Kidney capillary endothelial cell (primary cell): ENCODE data around the gene ATG7.

Experiments
- DNase-seq: peaks from one replicate; pipeline ENCODE4 v3.0.0-alpha.2; 2018; ENCODE audit warnings: low spot score

The ATG7 gene

GRCh38 chr3:11539677-11540076, 267.5 kb downstream of the ATG7 start:
- no peak for DNase-seq

GRCh38 chr3:11541321-11542303, 269.4 kb downstream of the ATG7 start:
- DNase-seq = no peak

- no peak for DNase-seq
Measured at GRCh38 chr3:11542551-11542950, 270.4 kb downstream of the ATG7 start.

GRCh38 chr3:11543141-11543947, 271.1 kb downstream of the ATG7 start:
- DNase-seq = no peak

- DNase-seq = no peak
Measured at GRCh38 chr3:11543948-11544387, 271.8 kb downstream of the ATG7 start.

- no peak for DNase-seq
Measured at GRCh38 chr3:11544412-11545181, 272.4 kb downstream of the ATG7 start.

- no peak for DNase-seq
Measured at GRCh38 chr3:11545186-11545851, 273.1 kb downstream of the ATG7 start.

- DNase-seq = no peak
Measured at GRCh38 chr3:11546657-11547302, 274.6 kb downstream of the ATG7 start.

- DNase-seq = no peak
Measured at GRCh38 chr3:11547498-11547897, 275.3 kb downstream of the ATG7 start.

- peak; percentile 67 for DNase-seq
Measured at GRCh38 chr3:11548721-11549131, 276.5 kb downstream of the ATG7 start.

GRCh38 chr3:11549580-11550140, 277.5 kb downstream of the ATG7 start:
- no peak for DNase-seq

GRCh38 chr3:11551036-11551435, 278.8 kb downstream of the ATG7 start:
- no peak for DNase-seq

- DNase-seq = no peak
Measured at GRCh38 chr3:11552289-11553264, 280.4 kb downstream of the ATG7 start.

- no peak for DNase-seq
Measured at GRCh38 chr3:11553436-11554235, 281.4 kb downstream of the ATG7 start.

- DNase-seq = no peak
Measured at GRCh38 chr3:11554236-11554610, 282.0 kb downstream of the ATG7 start.

- no peak for DNase-seq
Measured at GRCh38 chr3:11554666-11555065, 282.5 kb downstream of the ATG7 start.

GRCh38 chr3:11555211-11555782, 283.1 kb downstream of the ATG7 start:
- no peak for DNase-seq
